NB4 (cell line): ENCODE results near the gene P2RY8.
A peak's percentile ranks its signal among the peaks of the same experiment; 100 is the strongest.
"Not testable (repeated sequence)": the region's sequence is repeated elsewhere in the genome, so short reads cannot be mapped to it uniquely, and the experiment has no call there.

Experiments
- DNase-seq: peaks from one replicate; pipeline ENCODE4 v3.0.0; 2010; ENCODE audit warnings: low read depth
- H3K4me3 ChIP-seq: one replicate; pipeline ENCODE4 v1.5.1; 2011; ENCODE audit warnings: mild to moderate bottlenecking, low read depth, low read length, moderate library complexity
- MAX ChIP-seq: IDR thresholded peaks from 2 replicates; pipeline ENCODE4 v1.6.1; 2011; ENCODE audit warnings: low read depth, low read length
- MYC ChIP-seq: IDR thresholded peaks from 2 replicates; pipeline ENCODE4 v1.6.1; 2011; ENCODE audit warnings: low read depth, low read length
- POLR2A ChIP-seq: IDR thresholded peaks from 2 replicates; pipeline ENCODE4 v1.6.1; 2011; ENCODE audit warnings: mild to moderate bottlenecking; ENCODE audit not compliant: insufficient read length; ENCODE audit errors: extremely low read depth
- TF ChIP-seq, protein P1 (sequence below): IDR thresholded peaks from one replicate; pipeline ENCODE4 v1.5.1; 2012; ENCODE audit warnings: low read depth, low read length

P2RY8 gene

GRCh38 chrX:1542994-1543725, 6.2 kb upstream of the P2RY8 start:
- TF ChIP-seq POLR2A, result no peak
- TF ChIP-seq, protein P1, sequence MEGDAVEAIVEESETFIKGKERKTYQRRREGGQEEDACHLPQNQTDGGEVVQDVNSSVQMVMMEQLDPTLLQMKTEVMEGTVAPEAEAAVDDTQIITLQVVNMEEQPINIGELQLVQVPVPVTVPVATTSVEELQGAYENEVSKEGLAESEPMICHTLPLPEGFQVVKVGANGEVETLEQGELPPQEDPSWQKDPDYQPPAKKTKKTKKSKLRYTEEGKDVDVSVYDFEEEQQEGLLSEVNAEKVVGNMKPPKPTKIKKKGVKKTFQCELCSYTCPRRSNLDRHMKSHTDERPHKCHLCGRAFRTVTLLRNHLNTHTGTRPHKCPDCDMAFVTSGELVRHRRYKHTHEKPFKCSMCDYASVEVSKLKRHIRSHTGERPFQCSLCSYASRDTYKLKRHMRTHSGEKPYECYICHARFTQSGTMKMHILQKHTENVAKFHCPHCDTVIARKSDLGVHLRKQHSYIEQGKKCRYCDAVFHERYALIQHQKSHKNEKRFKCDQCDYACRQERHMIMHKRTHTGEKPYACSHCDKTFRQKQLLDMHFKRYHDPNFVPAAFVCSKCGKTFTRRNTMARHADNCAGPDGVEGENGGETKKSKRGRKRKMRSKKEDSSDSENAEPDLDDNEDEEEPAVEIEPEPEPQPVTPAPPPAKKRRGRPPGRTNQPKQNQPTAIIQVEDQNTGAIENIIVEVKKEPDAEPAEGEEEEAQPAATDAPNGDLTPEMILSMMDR, result no peak
- no peak for TF ChIP-seq MYC
- TF ChIP-seq MAX, result no peak
- no peak overlapping the region for H3K4me3 ChIP-seq
- no peak for DNase-seq

GRCh38 chrX:1539146-1539545, 2.2 kb upstream of the P2RY8 start:
- DNase-seq, result not testable (repeated sequence)

GRCh38 chrX:1537716-1538090, 718 bp upstream of the P2RY8 start:
- H3K4me3 ChIP-seq, result peak overlapping the region; percentile 93
- DNase-seq, result not testable (repeated sequence)

More at GRCh38 chrX:1539146-1539545, 2.2 kb upstream of the P2RY8 start:
- H3K4me3 ChIP-seq, result not testable (repeated sequence)

- TF ChIP-seq, protein P1, result no peak
- TF ChIP-seq MYC, result no peak
- TF ChIP-seq POLR2A, result no peak
- no peak for TF ChIP-seq MAX
- peak overlapping the region; percentile 93 for H3K4me3 ChIP-seq
- no peak for DNase-seq
Observed at GRCh38 chrX:1536712-1537030, 314 bp downstream of the P2RY8 start.

DNA sequence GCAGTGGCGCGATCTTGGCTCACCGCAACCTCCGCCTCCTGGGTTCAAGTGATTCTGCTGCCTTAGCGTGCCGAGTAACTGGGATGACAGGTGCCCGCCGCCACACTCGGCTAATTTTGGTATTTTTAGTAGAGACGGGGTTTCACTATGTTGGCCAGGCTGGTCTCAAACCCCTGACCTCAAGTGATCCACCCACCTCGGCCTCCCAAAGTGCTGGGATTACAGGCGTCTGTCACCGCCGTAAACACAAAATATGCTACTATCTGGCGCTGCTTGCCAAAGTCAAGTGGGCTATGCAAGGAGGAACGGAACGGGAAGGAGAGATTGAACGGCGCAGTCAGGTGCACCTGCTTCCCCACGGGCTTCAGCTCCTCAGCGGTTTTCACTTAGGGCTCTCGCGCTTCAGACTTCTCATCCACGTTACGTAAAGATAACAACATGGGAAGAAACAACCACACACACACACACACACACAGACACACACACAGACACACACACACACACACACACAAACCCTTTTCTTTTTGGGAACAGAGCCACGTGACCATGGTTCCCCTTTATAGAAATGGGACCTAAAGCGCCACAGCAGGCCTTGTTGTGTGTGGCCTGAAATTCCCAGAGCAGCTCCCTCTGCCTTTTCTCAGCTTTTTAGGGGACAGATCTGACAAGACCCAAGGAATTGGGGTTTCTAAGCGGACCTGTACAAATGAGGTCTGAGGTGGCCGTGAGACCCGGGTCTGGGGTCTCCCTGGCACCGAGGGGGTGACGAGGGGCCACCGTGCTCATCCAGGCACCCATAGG, 1.5 kb downstream of the P2RY8 start:
- H3K4me3 ChIP-seq, result peak overlapping the region; percentile 93
- TF ChIP-seq, protein P1, result no peak
- TF ChIP-seq MAX (peak; percentile 81), MYC (0 out of 2 replicates have a peak, but pooled peaks have one; percentile 9)
- DNase-seq, result peak; percentile 64

- H3K4me3 ChIP-seq, result peak overlapping the region; percentile 93
- TF ChIP-seq MAX (peak; percentile 88), POLR2A (peak; percentile 13), MYC (peak; percentile 46; the same call in 1 of the 2 replicates)
- TF ChIP-seq, protein P1, result no peak
- peak; percentile 85 for DNase-seq
Observed at GRCh38 chrX:1534301-1535168, 2.5 kb downstream of the P2RY8 start.
